ENCODE results near the gene USP53.

- TF ChIP-seq CTCF (IDR thresholded peaks at IDR 0.05; ENCODE audit: low read length) (no peak), EZH2 (optimal IDR thresholded peaks at IDR 0.05; ENCODE audit: low read depth, low read length) (no peak), EZH2phosphoT487 (IDR thresholded peaks at IDR 0.05; ENCODE audit: low read length) (no peak)
Observed at GRCh38 chr4:119302073-119302832, 89.7 kb downstream of the USP53 start.

All from MM.1S (cell line).